HT1080 (cell line): Measurements from ENCODE around the gene OXLD1. TPM values are rescaled to one million over a fixed set of nuclear protein-coding genes. Genes with fewer than 3 reads are reported as not detected.

Experiments
- DNase-seq: peaks from one replicate; pipeline ENCODE4 v3.0.0-alpha.2; 2015; ENCODE audit warnings: low read depth
- polyA plus RNA-seq, 2 experiments: library from polyadenylated mRNA; depleted of rRNA; stranded (reverse); fragments of >200 nt; gene quantifications; 2 replicates each; pipeline ENCODE4 v1.2.3, GENCODE V29; 2015
- total RNA-seq: library from RNA; depleted of rRNA; stranded (reverse); fragments of >200 nt; shearing (Covaris generic); gene quantifications from 2 replicates; pipeline ENCODE4 v1.2.3, GENCODE V29; 2014; rRNA removed

Gene OXLD1
- total RNA-seq: 63.5 and 66.8 TPM in 2 replicates
- polyA plus RNA-seq (2015; cell fraction: cytosol; rRNA removed): 47.9 and 77.8 TPM in 2 replicates
- 61.0 and 72.8 TPM in 2 replicates for polyA plus RNA-seq (2015; cell fraction: nucleus; rRNA removed)

DNA sequence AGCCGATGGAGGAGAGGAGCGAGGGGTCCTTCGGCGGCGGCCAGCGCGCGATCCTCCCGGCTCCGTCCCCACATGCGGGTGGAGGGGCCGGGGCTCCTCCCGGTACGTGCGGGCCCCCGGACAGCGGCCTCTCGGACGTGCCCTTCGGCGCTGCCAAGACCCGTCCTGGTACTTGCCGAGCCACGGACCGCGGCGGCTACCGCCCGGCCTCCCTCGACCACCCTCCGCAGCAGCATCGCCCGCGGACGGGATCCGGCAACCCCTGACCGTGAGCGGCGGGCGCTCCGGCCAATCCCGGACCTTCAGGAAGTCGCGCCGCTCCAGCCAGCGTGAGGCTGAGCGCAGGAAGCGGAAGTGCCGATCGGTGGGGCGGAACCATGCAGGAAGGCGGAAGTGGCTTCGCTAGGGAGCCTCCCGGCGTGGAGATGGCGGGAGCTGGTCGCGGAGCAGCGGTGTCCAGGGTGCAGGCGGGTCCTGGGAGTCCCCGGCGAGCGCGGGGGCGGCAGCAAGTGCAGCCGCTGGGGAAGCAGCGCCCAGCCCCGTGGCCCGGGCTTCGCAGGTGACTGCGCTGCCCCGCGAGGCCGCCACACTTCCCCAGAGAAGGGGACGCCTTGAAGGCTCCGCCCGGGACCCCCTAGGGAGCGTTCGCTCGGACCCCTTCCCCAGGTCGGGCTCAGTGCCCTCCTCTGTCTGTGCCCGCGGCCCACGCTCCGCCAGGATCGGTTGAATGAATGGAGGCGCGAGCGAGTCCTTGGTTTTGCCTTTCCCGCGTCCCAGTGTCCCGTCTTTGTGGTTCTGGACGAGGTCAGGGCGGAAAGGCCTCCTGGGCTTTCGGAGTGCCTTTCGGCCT, at the start of gene OXLD1, which contains the start of gene CCDC137:
TSS of gene OXLD1 (minus strand) at position 264 of the 850 bp plus-strand sequence. CDS start at position 236, 28 bp downstream.
TSS of gene CCDC137 (plus strand) at position 396 of the 850 bp plus-strand sequence. CDS start at position 426, 30 bp downstream.
- peak; percentile 91 for DNase-seq

DNA sequence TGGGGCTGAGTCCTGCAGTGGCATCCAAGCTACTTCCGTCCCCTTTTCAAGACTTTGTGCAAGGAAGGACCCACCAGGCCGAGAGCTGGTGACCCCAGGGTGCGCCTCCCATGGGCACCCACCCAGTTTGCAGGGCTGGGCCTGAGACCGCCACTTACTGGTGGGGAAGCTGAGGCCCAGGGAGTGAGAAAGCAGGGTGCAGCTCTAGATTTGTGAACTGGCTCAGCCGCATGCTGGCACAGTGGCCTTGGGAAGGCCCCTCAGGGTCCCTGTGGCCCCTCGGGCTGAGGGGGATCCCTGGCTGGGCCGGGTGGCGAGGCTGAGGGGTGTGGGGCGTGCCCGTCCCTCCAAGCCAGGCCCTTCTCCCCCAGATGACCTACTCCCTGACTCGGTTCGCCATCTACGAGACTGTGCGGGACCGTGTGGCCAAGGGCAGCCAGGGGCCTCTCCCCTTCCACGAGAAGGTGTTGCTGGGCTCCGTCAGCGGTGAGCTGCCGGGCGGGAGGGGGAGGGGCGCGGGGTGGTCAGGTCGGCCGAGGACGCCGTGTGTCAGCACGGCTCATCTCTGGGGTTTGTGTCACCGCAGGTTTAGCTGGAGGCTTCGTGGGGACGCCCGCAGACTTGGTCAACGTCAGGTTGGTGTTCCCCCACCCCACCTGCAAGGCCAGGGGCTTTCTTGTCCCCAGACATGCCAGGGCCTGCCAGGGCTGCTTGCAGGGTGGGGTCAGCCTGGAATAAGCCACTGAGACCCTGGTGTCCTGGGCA, 48.9 kb upstream of the OXLD1 start:
- no peak for DNase-seq

DNA sequence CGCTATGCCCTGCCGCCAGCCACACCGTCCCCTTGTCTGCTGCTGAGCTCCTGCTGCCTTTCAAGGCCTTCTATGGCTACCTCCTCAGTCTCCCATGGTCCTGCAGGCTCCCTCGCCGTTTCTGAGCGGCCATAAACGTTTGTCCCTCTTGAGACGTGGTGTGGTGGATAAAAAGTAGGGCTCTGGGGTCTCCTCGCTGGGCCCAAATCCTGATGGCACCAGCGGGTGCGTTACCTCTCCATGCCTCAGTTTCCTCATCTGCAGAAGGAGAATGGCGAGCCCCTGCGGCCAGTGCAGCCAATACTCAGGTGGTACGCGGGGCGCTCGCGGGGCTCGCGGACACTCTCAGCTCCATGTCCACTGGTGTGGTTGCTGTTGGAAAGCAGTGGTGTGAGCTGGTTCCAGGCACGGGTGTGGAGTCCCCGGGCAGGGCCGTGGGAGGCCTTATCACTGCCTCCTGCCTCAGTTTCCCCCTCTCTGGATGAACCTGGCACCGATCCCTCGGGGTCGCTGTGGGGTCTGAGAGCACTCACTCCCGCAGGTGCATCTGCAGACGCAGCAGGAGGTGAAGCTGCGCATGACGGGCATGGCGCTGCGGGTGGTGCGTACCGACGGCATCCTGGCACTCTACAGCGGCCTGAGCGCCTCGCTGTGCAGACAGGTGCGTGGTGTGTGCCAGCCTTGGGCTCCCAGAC, 48.2 kb upstream of the OXLD1 start:
- DNase-seq: no peak

DNA sequence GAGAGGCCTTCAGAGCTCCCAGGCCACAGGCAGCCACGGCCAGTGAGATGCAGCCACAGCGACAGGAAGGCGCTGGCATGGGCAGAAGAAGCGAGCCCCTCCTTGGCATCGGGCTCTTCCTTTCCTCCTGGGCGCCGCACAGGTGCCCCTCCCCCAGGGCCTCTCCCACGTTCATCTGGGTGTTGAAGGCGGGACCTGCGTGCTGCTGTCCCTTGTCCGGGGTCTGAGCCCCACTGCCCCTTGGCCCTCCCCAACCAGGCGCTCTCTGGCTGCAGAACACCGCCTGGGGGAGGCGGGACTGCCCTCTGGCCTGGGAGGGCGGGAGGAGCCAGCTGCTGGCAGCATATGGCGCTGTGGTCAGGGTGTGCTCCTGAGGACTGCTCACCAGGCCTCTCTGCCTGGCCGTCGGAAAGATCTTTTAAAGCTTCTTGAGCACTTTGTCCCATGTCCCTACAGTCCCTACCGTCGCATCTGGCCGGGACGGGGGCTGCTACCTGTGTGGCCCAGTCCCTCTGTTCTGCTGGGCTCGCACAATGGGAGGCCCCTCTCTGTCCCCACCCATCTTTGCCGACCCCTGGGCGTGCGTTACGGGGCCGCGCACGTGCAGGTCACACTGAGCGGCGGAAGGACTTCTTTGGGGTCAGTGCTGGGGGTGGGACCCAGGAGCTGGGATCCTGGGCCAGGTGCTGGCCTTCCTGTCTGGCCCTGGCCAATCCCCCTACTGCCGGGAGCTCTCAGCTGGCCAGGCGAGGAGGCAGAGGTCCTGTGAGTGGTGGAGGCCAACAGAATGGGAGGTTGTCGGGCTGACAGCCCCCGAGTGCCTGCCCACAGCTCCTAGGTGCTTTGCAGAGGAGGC, 47.4 kb upstream of the OXLD1 start:
- DNase-seq: no peak

DNA sequence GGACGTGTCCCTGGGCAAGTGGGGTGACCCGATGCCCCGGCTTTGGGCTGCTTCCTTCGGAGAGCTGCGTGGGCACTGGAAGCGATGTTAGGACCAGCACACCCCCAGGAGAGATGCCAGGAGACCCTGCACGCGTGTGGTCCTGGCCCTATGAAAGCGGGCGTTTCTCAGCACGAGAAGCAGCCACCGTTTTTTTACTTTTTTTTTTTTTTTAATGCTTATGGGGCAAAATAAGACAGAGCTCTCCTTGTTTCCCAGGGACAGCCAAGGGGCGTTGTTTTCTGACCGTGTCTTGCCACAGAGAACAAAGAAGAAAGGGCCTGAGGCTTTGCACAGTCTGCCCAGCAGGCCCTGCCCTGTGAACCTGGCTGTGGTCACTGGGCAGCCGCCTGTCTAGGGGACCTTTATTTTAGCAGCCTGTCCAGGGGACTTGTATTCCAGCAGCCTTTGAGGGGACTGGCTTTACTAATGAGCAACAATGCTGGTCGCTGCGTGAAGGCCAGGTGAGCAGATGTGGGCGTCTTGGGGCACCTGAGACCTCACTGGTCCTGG, 46.7 kb upstream of the OXLD1 start:
- DNase-seq: peak; percentile 60

GRCh38 chr17:81712468-81713003, 46.1 kb upstream of the OXLD1 start:
- DNase-seq: peak; percentile 46

DNA sequence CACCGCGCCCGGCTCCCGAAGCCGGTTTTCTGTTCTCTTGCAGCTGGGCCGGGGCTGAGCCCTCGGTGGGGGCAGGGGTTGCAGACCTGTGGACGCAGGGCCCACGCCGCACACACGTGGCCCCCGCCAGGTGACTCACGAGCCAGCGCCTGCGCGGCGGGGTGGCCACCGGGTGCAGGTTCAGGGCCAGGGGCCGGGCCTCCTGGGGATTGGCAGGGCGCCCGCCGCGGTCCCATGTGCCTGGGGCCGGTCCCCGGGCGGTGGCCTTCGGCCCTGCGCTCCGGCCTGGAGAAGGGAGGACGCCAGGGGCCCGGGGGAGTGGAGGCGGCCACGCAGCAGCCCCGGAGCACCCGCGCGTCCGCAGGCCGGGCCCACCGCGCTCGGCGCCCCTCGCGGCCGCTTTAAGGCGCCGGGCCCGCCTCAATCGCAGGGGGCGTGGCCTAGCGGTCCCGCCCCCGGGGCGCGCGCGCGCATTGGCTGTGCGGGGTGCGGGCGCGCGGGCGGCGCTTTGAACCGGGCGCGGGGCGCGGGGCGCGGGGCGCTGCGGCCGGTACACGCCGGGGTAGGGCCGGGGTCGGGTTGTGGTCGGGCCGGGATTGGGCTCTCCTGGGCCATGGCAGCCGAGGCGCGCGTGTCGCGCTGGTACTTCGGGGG, 45.5 kb upstream of the OXLD1 start, which contains the start of gene SLC25A10:
TSS of gene SLC25A10 (plus strand) at position 471 of the 654 bp plus-strand sequence. CDS start at position 614, 143 bp downstream.
- peak; percentile 89 for DNase-seq

GRCh38 chr17:81710514-81711308, 44.3 kb upstream of the OXLD1 start:
- no peak for DNase-seq

DNA sequence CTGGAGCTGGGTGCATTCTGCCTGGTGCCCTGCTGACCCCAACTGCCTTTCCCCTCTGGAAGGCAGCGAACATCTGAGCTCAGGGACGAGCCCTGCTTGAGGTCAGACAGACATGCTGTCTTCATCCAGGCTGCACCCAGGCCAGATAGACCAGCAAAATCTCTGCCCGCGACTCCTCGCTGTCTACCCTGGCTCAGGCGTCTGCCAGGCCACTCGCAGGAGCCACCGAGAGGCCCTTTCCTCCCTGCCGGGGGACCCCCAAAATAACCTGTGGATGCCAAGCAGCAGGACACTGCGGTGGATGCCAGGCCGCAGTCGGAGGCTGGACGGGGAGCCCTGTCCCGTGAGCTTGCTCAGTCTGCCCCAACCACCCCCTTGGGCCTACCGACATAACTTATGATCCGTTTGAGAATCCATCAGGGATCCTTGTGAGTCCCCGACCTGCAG, 42.4 kb upstream of the OXLD1 start:
- DNase-seq: no peak

- no peak for DNase-seq
Observed at GRCh38 chr17:81707725-81708646, 41.6 kb upstream of the OXLD1 start.

DNA sequence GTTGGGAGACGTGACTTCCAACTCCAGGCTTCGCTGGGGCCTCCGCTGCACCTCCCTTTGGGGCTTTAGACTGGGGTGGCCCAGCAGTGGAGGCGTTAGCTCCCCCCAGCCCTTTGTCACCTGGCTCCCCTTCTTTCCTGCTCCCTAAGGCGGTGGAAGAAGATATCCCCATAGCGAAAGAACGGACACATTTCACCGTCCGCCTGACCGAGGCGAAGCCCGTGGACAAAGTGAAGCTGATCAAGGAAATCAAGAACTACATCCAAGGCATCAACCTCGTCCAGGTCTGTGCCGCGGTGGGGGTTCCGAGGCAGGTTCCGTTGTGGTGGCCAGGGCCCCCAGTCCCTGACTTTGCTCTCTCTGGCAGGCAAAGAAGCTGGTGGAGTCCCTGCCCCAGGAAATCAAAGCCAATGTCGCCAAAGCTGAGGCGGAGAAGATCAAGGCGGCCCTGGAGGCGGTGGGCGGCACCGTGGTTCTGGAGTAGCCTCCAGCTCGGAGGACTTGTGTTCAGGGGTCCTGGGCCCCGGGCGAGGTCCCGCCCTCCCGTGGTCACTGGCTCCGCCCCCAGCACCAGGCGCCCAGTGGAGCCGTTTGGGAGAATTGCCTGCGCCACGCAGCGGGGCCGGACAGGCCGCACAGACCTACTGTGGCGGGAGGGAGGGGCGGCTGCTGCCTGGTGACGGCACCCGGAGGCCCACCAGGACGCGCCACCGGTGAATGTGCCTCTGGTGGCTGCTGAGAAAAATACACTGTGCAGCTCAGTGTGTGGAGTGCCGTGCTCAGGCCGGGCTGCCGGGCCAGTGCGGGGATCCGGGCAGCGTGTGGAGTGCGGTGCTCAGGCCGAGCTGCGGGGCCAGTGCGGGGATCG, 40.6 kb upstream of the OXLD1 start:
- DNase-seq: no peak

DNA sequence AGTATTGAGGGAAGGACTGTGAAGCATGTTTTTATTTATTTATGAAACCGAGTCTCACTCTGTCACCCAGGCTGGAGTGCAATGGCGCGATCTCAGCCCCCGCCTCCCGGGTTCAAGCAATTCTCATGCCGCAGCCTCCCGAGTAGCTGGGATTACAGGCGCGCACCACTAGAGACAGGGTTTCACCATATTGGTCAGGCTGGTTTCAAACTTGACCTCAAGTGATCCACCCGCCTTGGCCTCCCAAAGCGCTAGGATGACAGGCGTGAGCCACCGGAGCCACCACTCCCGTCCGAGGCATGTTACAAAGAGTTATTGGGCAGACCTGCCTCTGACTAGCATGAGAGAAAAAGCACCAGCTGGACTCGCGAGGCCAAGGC, 39.8 kb upstream of the OXLD1 start:
- DNase-seq: no peak

DNA sequence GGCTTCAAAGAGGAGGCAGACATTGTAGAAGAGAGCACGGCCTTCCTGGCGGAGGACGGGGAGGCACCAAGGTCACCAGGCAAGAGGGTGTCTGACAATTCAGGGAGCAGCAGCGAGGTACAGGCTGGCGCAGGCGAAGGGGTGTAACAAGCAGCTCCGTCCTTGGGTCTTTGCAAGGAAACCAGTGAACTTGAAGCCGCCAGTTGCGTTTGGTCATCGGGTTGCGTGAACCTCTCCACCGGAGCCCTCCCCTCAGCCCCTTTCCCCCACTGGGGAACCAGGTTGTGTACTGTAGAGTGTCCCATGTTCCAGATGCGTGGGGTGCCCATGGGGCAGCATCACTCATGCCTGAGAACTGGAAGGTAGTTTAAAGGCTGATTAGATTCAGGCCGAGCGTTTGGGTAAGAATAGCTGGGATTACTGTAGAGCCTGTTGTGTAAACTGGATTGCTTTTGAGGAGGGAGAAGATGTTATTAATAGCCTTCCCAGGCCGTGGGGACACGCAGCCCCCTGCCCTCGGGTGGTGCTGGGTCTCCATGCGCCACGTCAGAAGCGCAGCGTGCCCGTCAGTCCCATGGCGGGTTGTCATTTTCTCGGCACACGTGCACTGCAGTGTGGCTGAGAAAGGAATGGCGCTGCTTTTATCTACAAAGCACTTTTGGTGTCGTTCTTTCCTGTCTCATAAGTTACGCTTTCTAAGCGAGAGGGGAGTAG, 39.3 kb upstream of the OXLD1 start:
- no peak for DNase-seq

GRCh38 chr17:81703747-81704654, 37.6 kb upstream of the OXLD1 start:
- DNase-seq: no peak
